ENCODE results near the gene PIEZO2.

DNA sequence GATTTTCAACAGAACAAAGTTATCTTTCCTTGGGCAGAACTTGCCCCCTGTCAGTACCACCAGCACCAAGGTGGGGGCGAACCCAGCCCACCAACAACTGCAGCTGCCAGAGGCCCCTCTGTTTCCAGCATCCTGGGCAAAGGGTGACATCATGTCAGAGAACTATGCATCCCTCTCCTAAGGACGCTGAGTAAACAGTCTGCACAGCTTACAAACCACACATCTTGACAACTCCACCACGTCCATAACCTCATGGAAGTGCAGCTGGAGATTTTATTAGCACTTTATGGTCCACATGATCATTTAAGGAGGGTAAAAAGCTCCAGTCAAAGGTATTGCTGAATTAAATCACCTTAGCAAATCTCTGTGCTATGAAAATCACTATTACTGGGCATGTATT lies 40.4 kb downstream of the PIEZO2 start:
- TF ChIP-seq, protein P1, sequence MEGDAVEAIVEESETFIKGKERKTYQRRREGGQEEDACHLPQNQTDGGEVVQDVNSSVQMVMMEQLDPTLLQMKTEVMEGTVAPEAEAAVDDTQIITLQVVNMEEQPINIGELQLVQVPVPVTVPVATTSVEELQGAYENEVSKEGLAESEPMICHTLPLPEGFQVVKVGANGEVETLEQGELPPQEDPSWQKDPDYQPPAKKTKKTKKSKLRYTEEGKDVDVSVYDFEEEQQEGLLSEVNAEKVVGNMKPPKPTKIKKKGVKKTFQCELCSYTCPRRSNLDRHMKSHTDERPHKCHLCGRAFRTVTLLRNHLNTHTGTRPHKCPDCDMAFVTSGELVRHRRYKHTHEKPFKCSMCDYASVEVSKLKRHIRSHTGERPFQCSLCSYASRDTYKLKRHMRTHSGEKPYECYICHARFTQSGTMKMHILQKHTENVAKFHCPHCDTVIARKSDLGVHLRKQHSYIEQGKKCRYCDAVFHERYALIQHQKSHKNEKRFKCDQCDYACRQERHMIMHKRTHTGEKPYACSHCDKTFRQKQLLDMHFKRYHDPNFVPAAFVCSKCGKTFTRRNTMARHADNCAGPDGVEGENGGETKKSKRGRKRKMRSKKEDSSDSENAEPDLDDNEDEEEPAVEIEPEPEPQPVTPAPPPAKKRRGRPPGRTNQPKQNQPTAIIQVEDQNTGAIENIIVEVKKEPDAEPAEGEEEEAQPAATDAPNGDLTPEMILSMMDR (IDR thresholded peaks at IDR 0.05 in 8 of 11, conservative IDR thresholded peaks at IDR 0.05 in 3 of 11) = no peak
- no peak for TF ChIP-seq POLR2A (IDR thresholded peaks at IDR 0.05)
- TF ChIP-seq POLR2AphosphoS5 (IDR thresholded peaks at IDR 0.05) = no peak

All from spleen (tissue), 7 donors.